HG02678 (cell line): ENCODE measurements around the gene RBM17.
"Not testable (repeated sequence)": the region's sequence is repeated elsewhere in the genome, so short reads cannot be mapped to it uniquely, and the experiment has no call there.

Source experiments
- ATAC-seq: cut with Tn5 transposase; IDR thresholded peaks from one replicate; pipeline ENCODE4 v1.9.1; 2021; ENCODE audit warnings: mild to moderate bottlenecking, moderate library complexity; ENCODE audit not compliant: unreplicated experiment

The RBM17 gene

GRCh38 chr10:6108631-6109443, 20.0 kb downstream of the RBM17 start:
- ATAC-seq, result no peak

GRCh38 chr10:6109444-6109775, 20.6 kb downstream of the RBM17 start:
- no peak for ATAC-seq

GRCh38 chr10:6110136-6110535, 21.3 kb downstream of the RBM17 start:
- no peak for ATAC-seq

DNA sequence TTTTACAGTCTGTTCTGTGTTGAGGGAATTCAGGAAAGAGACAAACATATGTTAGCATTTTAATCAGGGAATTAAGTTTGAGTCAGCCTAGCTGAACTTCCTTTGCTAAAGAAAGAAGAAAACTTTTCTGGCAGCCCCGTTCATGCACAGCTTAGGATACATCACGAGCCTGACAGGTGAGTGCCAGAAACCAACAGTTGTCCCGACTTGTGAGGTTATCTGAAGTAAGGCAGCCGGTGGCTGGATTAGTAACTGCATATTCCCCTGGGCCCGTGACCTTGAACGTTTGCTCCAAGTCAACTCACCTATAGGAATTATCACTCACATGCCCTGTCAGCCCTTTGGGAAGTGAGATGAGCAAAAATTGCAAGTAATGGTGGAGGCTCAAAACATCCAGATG, 24.1 kb downstream of the RBM17 start:
- no peak for ATAC-seq

GRCh38 chr10:6114299-6114698, 25.5 kb downstream of the RBM17 start:
- no peak for ATAC-seq

DNA sequence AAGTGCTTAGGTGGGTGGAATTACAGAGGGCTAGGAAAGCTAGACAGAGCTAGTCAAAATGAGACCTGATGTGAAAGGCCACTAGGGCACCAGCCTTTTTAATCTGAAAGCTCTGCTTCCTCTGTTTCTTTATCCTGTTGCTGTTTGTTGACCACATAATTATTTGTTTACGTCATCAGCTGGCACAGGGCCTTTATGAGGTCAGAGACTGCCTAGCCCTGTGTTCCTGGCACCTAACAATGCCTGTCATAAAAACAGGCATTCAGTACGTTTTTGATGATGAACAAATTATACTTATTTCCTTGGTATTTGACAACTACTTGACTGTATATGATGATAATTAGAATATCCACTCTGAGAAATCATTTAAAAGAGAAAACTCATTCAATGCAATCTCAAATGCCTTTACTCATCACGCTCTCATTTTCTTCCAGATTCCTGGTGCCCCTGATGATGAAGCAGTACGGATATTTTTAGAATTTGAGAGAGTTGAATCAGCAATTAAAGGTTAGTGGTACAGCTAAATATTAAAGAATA, 26.0 kb downstream of the RBM17 start:
- ATAC-seq, result no peak

GRCh38 chr10:6115411-6115810, 26.6 kb downstream of the RBM17 start:
- ATAC-seq, result no peak

DNA sequence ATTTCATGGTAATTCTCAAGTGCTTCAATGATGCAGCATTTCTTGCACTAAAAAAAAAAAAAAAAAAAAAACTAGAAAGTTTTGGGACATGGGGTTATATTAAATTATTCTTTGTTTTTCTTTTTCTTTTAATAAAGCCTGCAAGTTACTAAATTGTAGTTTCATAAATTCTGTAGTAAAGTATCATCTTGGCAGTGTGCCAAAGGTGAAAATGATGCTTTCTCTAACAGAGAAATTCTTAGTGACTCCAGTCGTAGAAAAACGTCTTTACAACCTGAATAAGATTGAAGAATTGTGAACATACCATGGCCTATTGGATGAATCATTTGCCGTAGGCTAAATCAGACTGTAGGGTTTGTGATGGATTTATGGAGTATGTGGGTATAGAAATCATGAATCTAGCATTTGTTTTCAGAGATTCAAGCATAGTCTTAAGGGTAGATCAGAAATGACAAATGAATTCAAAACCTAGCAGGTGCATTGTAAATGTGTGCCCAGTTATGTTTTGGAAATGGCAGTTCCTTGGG, 27.1 kb downstream of the RBM17 start:
- ATAC-seq, result no peak

DNA sequence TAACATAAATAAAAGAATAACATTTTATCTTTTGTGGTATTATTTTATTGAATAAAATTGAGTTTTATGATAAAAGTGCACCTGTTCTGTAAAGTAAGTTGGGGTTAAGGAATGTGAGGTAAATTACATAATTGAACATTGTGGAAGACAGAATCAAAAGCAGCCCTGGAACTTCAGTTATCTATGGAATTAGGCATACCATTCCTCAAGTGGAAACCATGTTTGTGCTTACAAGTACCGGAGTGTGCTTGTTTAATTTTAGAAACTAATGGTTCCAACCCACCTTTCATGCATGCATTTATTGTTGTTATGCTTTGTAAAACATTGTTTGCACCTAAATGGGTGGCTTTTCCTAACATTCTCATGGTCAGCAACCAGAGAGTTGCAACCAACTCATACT, 28.0 kb downstream of the RBM17 start:
- no peak for ATAC-seq

DNA sequence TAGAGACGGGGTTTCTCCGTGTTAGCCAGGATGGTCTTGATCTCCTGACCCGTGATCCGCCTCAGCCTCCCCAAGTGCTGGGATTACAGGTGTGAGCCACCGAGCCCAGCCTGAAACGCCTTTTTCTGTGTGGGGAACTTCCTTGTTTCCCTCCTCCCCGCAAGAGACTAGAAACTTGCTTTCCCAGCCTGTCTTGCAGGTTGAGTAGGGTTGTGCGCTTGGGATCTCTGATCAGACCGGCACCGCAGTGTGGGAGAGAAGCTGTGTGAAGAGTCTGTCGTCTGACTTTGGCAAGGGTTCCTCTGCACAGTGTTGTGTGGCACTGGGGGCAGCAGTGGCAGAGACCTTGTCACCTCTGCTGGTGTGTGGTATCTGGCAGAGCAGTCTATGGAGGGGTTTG, 28.9 kb downstream of the RBM17 start:
- ATAC-seq, result no peak

DNA sequence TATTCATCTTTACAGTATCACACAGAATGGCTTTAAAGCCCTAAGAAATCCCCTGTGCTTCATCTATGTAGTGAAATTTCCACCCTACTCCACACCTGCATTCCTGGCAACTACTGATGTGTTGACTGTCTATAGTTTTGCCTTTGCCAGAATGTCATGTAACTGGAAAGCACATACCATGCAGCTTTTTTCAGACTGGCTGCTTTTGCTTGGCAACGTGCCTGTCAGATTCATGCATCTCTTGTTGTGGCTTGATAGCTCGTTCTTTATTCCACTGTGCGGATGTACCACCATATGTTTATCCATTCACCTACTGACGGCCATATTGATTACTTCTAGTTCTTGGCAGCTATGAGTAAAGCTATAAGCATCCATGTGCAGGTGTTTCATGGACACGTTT, 30.6 kb downstream of the RBM17 start:
- ATAC-seq, result no peak

- ATAC-seq, result no peak
These were observed 31.1 kb downstream of the RBM17 start for GRCh38 chr10:6119962-6120361.

DNA sequence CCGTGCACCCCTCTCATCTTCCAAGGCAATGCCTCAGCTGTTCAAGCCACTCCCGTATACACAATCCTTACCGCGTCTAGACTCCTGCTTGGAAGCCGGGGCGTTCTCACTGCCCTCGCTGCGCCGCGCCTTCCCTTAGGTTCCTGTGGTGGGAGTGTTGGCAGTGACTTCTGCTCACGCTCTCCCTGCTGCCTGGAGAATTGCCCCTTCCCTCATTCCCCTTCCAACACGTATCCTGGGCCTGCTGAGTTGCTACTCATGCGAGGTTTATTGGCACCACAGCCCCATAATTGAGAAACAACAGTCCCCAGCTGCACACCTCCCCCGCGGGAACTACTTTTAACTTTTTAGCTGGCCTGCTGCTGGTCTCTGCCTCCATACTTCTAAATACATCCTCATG, 31.9 kb downstream of the RBM17 start:
- no peak for ATAC-seq

DNA sequence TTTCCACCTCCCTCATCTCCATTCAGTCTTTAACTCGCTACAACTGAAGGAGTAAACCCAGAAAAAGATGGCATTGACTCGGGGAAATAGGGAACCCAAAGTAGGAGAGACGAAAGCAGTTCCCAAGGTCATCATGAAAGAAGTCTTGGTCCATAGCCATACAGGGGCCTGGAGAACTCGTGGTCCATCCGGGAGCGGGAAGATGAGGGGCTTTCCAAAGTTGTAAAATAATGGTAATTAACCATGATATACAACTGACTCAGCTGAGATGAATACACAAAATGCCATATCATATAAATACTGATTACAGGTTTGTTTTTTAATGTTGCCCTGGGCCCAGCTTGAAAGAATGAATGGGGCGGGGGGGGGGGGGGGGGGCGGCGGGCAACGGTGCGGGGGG, 32.3 kb downstream of the RBM17 start:
- ATAC-seq, result no peak

DNA sequence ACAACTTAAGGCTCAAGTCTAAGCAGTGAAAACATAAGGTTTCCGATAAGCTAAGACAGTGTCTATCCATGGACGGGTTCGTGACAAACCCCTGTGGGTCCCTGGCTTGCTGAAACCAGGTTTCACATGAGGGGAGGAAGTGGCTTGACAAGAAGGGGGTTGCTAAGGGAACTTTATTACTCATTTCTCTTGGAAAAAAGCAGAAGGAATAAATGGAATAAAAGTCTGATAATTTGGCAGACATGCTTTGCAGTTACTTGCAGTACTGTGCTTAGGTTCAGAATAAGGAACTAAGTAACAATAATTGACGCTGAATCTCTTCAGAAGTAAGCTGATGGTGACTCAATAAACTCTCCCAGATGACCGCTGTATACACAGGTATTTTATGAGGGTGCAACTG, 34.7 kb downstream of the RBM17 start:
- ATAC-seq, result no peak

DNA sequence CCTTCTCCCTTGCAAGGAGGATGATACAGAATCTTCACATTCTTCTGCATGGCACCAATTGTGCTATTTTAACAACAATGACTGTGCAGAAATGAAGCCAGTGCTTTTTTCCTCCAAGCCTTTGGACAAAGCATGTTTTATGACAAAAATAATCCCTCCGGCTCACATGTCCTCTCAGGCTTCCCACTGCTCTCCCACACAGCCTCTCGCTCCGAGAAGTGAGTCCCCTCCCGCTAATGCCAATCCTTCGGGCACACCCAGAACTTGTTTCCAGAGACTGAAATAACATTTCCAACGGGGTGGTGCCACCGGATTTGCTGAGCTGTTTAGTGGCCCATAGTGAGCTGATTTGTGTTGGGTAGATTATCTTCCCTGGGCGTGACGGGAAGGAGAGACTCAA, 35.8 kb downstream of the RBM17 start:
- no peak for ATAC-seq

DNA sequence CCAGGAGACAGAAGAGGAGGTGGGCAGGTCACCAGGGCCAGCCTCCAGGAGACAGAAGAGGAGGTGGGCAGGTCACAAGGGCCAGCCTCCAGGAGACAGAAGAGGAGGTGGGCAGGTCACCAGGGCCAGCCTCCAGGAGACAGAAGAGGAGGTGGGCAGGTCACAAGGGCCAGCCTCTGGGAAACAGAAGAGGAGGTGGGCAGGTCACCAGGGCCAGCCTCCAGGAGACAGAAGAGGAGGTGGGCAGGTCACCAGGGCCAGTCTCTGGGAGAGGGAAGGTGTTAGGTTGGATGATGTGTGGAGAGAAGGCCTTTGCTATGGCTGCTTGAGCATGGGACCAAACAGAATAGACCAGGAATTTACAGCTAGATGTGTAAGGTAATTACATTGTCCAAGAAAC, 38.6 kb downstream of the RBM17 start:
- ATAC-seq, result not testable (repeated sequence)

GRCh38 chr10:6128087-6128486, 39.3 kb downstream of the RBM17 start:
- ATAC-seq, result no peak

DNA sequence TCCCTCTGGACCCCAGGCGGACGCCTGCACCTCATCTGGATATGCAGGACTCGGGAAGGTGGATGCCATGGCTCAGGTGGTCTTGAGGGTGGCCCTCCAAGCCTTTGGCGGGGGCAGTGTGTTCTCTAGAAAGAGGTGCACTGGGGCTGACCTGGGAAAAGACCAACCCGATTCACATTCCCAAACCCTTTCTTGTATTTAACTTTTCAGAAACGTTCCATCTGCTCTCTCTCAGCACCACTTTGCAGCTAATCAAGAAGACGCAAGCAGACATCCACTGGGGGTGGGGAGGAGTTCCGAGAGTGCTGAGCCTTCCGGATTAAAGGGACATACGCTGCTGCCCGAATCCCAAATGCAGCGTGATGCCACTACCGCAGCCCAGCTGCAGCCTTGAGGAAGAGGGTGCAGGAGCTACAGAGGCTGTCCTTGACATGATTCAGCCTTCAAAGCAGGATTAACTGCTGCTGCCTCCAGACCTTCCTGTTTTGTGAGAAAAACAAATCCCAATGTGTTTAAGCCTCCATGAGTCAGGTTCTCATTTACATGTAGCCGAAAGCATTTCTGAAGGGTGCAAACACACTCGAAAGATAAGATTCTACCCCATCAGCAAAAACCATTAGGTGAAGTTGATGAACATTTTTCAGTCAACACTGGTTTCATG, 39.9 kb downstream of the RBM17 start:
- ATAC-seq, result no peak

DNA sequence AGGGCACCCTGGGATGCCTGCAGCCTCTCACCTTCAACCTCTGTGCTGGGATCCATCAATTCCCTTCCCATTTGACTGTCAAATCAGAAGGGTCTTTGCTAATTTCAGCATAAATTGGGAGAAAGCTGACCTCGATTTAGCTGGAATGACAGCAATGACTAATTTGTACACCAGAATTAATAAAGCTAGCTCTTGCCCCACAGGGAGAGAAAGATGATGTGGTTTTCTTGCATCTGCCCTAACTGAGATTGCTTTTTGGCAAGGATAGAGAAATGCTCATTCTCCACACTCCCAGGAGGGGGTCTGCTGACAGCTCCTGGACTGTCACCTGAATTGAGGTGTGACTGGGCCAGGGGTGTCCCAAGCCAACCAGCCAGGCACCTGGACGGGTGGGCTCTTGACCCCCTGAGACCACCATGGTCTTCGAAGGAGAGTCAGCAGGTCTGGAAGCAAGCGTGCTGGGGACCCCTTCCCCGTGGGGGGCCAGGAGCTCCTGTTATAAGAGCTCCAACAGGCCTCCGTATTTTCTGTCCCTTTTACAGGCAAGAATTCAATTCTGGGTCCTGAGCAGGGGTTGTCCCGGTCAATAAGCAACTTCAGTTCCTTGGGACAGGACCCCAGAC, 42.1 kb downstream of the RBM17 start:
- no peak for ATAC-seq

GRCh38 chr10:6133331-6134098, 44.7 kb downstream of the RBM17 start:
- no peak for ATAC-seq
